Glutamatergic neuron (in vitro differentiated cells): Measurements from ENCODE around the gene FADS6. TPM values are rescaled to one million over a fixed set of nuclear protein-coding genes. Genes with fewer than 3 reads are reported as not detected.

Experiments used
- DNase-seq: peaks from one replicate; pipeline ENCODE4 v3.0.0; 2022
- H3K27ac Mint-ChIP-seq: one replicate; pipeline ENCODE4 v1.8.0; 2020; ENCODE audit warnings: mild to moderate bottlenecking, mixed read lengths, inconsistent platforms; ENCODE audit not compliant: unreplicated experiment
- H3K27me3 Mint-ChIP-seq: one replicate; pipeline ENCODE4 v1.8.0; 2020; ENCODE audit warnings: mild to moderate bottlenecking, moderate library complexity, mixed read lengths, inconsistent platforms; ENCODE audit not compliant: unreplicated experiment
- H3K36me3 Mint-ChIP-seq: one replicate; pipeline ENCODE4 v1.8.0; 2020; ENCODE audit warnings: mild to moderate bottlenecking, mixed read lengths, inconsistent platforms; ENCODE audit not compliant: unreplicated experiment
- H3K4me1 Mint-ChIP-seq: one replicate; pipeline ENCODE4 v1.8.0; 2020; ENCODE audit warnings: mild to moderate bottlenecking, low read depth, mixed read lengths, inconsistent platforms; ENCODE audit not compliant: unreplicated experiment
- H3K4me3 Mint-ChIP-seq: one replicate; pipeline ENCODE4 v1.8.0; 2020; ENCODE audit warnings: mild to moderate bottlenecking, mixed read lengths, inconsistent platforms; ENCODE audit not compliant: unreplicated experiment
- H3K9me3 Mint-ChIP-seq: one replicate; pipeline ENCODE4 v1.8.0; 2020; ENCODE audit warnings: mild to moderate bottlenecking, moderate library complexity, mixed read lengths, inconsistent platforms; ENCODE audit not compliant: unreplicated experiment
- CTCF ChIP-seq: fragments of 200-600 bp; sonication (generic); IDR thresholded peaks from one replicate; pipeline ENCODE4 v1.5.0; 2021; ENCODE audit not compliant: partially characterized antibody, unreplicated experiment
- total RNA-seq: library from RNA; stranded (reverse); fragmentation: NEBNext Ultra II Directional; extraction: Animal tissue kit (Norgen Biotek cat#: 25700); gene quantifications from one replicate; pipeline ENCODE4 v1.2.1, GENCODE V29; 2021; ENCODE audit not compliant: unreplicated experiment

The FADS6 gene
- total RNA-seq, 1 donor from 2014 or later, result not detected

DNA sequence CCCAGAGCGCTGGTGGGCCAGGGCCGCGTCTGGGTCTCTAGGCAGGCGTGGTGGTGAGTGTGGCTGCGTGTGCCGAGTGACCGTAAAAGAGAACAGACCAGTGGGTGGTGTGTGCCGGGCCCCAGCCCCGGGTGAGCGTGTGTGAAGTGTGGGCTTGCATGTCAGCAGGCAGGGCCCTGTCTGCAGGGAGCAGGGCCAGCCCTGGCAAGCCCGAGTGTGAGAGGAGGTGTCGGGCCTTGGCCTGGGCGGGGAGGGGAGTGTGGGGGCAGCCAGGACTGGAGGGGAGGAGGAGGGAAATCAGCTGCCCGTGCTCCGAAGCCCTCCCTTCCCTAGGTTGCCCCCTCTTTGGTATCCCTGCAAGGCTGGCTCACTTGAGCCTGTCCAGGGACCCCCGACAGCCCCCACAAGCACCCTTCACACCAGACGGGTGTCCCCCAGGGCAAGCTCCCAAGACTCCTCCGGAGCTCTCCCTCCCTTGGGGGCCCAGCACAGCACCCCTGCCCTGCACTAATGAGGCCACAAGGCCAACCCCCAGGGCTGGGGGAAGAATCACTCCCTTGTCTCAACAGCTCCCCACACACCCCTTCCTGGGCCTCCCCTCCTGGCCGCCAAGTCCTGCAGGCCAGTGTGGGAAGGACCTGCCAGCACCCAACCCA lies 27.7 kb upstream of the FADS6 start:
- H3K36me3 Mint-ChIP-seq, result no peaks in the 10 kb centered on the region
- no peak for TF ChIP-seq CTCF
- DNase-seq, result no peak
- peaks cover 2% of the 10 kb centered on the region for H3K4me1 Mint-ChIP-seq
- H3K9me3 Mint-ChIP-seq, result peaks cover 1% of the 10 kb centered on the region
- H3K27me3 Mint-ChIP-seq, result peaks cover 20% of the 10 kb centered on the region
- no peak overlapping the region for H3K27ac Mint-ChIP-seq
- no peak overlapping the region for H3K4me3 Mint-ChIP-seq

- no peak overlapping the region for H3K4me3 Mint-ChIP-seq
- peaks cover 1% of the 10 kb centered on the region for H3K9me3 Mint-ChIP-seq
- no peaks in the 10 kb centered on the region for H3K36me3 Mint-ChIP-seq
- no peak overlapping the region for H3K27ac Mint-ChIP-seq
- peak; percentile 42 for DNase-seq
- H3K27me3 Mint-ChIP-seq, result peaks cover 18% of the 10 kb centered on the region
- TF ChIP-seq CTCF, result no peak
- peaks cover 2% of the 10 kb centered on the region for H3K4me1 Mint-ChIP-seq
These were observed 27.2 kb upstream of the FADS6 start for GRCh38 chr17:74920642-74921025.

DNA sequence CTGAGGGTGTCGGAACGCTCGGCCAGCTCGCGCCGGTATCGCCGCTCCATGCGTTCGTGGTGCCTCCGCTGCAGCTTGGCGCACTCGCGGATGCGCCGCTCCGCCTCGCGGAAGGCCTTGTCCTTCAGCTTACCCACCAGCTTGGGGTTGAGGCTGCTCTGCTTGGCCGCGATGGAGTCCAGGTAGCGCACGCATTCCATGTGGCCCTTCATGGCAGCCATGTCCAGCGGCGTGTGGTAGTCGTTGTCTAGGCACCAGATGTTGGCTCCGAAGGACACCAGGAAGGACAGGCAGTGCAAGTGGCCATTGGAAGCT lies 26.8 kb upstream of the FADS6 start:
- Mint-ChIP-seq H3K36me3 (no peaks in the 10 kb centered on the region), H3K27me3 (peaks cover 14% of the 10 kb centered on the region)

GRCh38 chr17:74919440-74920305 lies 26.2 kb upstream of the FADS6 start:
- no peak overlapping the region for H3K4me3 Mint-ChIP-seq
- no peaks in the 10 kb centered on the region for H3K36me3 Mint-ChIP-seq
- H3K4me1 Mint-ChIP-seq, result peaks cover 2% of the 10 kb centered on the region
- peaks cover 9% of the 10 kb centered on the region for H3K27me3 Mint-ChIP-seq
- peaks cover 1% of the 10 kb centered on the region for H3K9me3 Mint-ChIP-seq
- peak; percentile 52 for DNase-seq
- H3K27ac Mint-ChIP-seq, result no peak overlapping the region
- no peak for TF ChIP-seq CTCF

More for the DNA sequence above, 26.8 kb upstream of the FADS6 start:
- Mint-ChIP-seq H3K4me3 (no peak overlapping the region), H3K27ac (no peak overlapping the region), H3K4me1 (peaks cover 2% of the 10 kb centered on the region), H3K9me3 (peaks cover 1% of the 10 kb centered on the region)
- TF ChIP-seq CTCF, result no peak
- no peak for DNase-seq

- peaks cover 8% of the 10 kb centered on the region for H3K27me3 Mint-ChIP-seq
- TF ChIP-seq CTCF, result no peak
- H3K9me3 Mint-ChIP-seq, result peaks cover 3% of the 10 kb centered on the region
- peaks cover 2% of the 10 kb centered on the region for H3K4me1 Mint-ChIP-seq
- no peaks in the 10 kb centered on the region for H3K36me3 Mint-ChIP-seq
- H3K27ac Mint-ChIP-seq, result no peak overlapping the region
- no peak for DNase-seq
- H3K4me3 Mint-ChIP-seq, result no peak overlapping the region
These were observed 25.5 kb upstream of the FADS6 start for GRCh38 chr17:74918906-74919305.
